Astrocyte of the cerebellum (primary cell): ENCODE measurements around the gene AFF3.

Experiments
- DNase-seq: peaks from one replicate; pipeline ENCODE4 v3.0.0-alpha.2; 2011; ENCODE audit warnings: low read depth
- H3K4me3 ChIP-seq: 2 replicates; pipeline ENCODE4 v1.5.1; 2011; ENCODE audit warnings: mild to moderate bottlenecking, low read depth, low read length, moderate library complexity
- in situ Hi-C: cut with HindIII; loops from 2 replicates; pipeline ENCODE4 v1.10.0; 2017; ENCODE audit warnings: low sequenced_read_pairs
- TF ChIP-seq, protein P1 (sequence below): IDR thresholded peaks from 2 replicates; pipeline ENCODE4 v1.5.1; 2012; ENCODE audit warnings: low read length, low read depth, moderate library complexity, mild to moderate bottlenecking; ENCODE audit errors: missing control alignments

Gene AFF3

DNA sequence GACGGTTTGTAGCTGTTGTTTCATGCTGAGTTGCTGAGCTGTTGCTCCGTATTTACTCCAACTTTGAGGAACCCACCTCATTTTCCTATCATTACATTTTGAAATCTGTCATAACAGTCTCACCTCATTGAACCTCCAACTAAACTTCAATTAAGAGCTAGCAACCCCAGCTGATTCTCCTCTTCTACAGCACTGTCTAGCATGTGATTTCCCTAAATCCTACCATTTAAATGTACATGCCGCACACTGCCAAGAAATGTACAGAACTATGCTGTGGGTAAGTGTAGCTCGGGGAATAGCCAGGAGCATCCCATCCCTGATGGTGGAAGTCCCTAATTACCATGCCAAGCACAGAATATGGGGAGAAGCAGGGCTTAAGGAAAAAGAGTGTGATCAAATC lies 299.9 kb downstream of the AFF3 start:
- in situ Hi-C loops = no loop called here
- DNase-seq = no peak
- TF ChIP-seq, protein P1, sequence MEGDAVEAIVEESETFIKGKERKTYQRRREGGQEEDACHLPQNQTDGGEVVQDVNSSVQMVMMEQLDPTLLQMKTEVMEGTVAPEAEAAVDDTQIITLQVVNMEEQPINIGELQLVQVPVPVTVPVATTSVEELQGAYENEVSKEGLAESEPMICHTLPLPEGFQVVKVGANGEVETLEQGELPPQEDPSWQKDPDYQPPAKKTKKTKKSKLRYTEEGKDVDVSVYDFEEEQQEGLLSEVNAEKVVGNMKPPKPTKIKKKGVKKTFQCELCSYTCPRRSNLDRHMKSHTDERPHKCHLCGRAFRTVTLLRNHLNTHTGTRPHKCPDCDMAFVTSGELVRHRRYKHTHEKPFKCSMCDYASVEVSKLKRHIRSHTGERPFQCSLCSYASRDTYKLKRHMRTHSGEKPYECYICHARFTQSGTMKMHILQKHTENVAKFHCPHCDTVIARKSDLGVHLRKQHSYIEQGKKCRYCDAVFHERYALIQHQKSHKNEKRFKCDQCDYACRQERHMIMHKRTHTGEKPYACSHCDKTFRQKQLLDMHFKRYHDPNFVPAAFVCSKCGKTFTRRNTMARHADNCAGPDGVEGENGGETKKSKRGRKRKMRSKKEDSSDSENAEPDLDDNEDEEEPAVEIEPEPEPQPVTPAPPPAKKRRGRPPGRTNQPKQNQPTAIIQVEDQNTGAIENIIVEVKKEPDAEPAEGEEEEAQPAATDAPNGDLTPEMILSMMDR = no peak

DNA sequence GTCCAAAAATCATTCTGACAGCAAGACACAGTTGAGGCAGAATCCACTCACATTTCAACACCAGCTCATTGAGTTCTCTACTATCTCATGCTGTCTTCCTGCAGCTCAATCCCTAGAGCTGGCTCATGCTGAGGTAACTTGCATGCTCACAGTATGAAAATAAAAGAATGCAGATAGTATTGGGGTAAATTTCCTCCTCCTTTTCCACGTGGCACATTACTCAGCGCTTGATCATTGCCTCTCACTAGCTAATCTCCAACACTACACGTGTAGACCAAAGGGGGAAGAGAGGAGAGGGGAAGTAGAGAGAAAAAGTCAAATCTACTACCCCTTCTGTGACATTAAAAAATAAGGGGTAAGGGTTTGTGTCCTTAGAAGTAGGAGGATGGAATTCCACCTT lies 300.6 kb downstream of the AFF3 start:
- H3K4me3 ChIP-seq = no peak overlapping the region
- TF ChIP-seq, protein P1 = no peak
- DNase-seq = no peak
- in situ Hi-C loops = no loop called here

More for the DNA sequence above, 299.9 kb downstream of the AFF3 start:
- no peak overlapping the region for H3K4me3 ChIP-seq

DNA sequence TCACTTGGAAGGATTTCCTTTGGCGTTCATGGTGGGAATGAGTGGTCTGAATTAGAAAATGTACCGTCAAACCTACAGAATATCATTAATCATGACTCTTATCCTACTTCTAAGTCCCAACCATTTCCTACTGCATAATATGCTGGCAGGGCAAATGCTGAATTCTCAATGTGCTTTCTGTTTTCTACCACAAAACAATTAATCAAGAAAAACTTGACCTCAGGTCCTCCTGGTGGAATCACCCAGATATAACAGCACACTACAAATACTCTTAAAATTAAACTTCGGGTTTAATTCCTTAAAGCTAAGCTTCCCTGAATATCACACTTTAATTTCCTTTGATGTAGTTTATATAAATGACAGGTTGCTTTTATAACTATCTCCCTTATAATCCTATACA lies 301.6 kb downstream of the AFF3 start:
- TF ChIP-seq, protein P1 = no peak
- DNase-seq = no peak
- no peak overlapping the region for H3K4me3 ChIP-seq
- in situ Hi-C loops = no loop called here

DNA sequence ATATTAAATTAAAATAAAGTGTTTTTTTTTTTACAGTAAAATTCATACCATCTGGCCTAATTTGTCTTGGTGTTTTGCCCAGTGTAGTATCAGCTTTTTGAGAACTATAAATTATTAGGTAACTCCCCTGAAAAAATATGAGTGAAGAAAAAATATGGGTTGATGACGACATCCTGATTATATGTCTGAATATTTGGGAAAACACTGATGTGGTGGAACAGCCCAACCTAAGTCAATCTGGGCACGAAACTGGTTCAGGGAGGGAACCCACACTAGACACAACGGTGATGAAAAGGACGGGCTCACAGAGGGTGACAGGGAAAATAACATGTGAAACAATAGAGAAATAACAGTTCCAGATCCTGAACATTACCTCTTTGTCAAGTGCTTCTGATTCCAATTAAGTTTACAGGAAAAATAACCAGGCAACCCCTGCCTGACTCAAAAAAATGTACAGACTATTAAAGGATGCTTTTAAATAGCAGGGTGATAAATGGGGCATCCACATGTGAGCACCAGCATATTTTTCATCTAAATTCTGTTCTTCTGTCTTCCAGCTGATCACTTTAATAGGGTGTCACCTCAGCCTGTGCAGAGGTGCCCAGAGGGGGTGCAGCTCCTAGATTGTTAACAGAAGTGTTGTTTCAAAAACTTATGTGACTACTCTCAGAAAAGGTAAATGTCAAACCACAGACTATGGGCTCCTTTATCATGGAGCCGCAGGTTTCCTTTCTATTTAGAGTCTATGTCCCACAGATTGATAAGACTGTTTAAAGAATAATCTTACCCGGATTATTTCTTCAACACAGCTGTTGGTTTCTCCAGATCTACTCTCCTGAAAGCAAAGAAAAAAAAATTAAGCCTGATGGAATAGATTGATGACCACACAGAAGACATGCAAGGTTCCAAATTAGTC lies 305.4 kb downstream of the AFF3 start:
- in situ Hi-C loops = no loop called here
- TF ChIP-seq, protein P1 = no peak
- H3K4me3 ChIP-seq = no peak overlapping the region
- DNase-seq = no peak

DNA sequence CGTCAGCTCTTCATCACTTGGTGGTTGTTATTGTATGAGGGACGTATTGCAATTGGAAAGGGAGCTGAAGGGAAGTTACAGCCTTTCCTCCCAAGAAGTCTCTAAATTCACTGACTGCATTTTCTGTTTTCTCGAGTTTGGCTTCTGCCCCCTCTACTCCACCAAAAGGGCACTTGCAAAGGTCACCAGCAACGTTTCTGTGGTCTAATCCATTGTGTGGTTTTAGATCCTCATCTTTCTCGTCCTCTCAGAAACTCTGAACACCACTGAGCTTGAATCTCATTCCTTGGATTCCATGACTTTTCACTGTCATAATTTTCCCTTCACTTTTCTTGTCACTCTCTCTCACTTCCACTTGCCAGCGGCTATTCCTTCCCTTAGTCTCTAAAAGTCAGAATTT lies 308.0 kb downstream of the AFF3 start:
- DNase-seq = no peak
- TF ChIP-seq, protein P1 = no peak
- no peak overlapping the region for H3K4me3 ChIP-seq
- in situ Hi-C loops = no loop called here

DNA sequence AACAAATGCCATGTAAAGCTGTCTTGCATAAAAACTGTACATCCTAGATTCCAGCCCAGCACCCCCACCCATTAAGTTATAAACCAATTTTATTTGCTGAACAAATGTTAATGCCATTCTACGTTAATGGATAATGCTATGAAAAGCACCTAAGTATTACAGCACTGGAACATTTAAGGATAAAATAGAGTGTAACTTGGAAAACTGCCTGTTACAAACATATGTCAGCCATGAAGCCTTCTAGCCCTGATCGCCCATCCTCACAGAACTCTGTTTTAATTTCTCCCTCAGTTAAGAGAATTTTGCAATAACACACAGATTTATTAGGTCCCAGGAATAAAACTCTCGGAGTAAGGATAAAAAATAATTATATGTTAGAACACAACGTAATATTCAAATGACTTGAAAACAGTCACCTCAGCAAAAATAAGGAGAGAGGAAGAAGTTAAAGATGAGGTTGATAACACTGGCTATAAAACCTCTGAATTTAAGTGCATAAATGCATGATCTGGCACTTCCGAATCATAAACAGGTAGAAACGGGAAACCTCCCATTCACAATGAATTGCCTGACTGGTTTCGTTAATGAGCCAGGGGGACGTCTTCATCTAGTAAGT lies 308.7 kb downstream of the AFF3 start:
- in situ Hi-C loops = no loop called here
- H3K4me3 ChIP-seq = no peak overlapping the region
- TF ChIP-seq, protein P1 = no peak
- no peak for DNase-seq
